ENCODE results near the gene EIF2S2.

GRCh38 chr20:34085544-34086040 lies 26.5 kb downstream of the EIF2S2 start:
- TF ChIP-seq EZH2 (IDR thresholded peaks at IDR 0.05; ENCODE audit: low read depth, unreplicated experiment), result no peak
- TF ChIP-seq CTCF (conservative IDR thresholded peaks at IDR 0.05; ENCODE audit: low read depth in 2 of 2), result no peak
- no peak for TF ChIP-seq JUNB (IDR thresholded peaks at IDR 0.05; ENCODE audit: unreplicated experiment)
- TF ChIP-seq EZH2phosphoT487 (IDR thresholded peaks at IDR 0.05; ENCODE audit: unreplicated experiment), result no peak
- no peak for TF ChIP-seq CREB1 (CRISPR knock-in tag; IDR thresholded peaks at IDR 0.05; ENCODE audit: low read depth)
